Astrocyte (in vitro differentiated cells and primary cell): Measurements from ENCODE around the gene LRIG2. TPM values are rescaled to one million over a fixed set of nuclear protein-coding genes. Genes with fewer than 3 reads are reported as not detected.

Experiments
- DNase-seq: peaks from one replicate; pipeline ENCODE4 v3.0.0-alpha.2; 2010; ENCODE audit warnings: low read depth
- FAIRE-seq: peaks from 2 replicates; lab custom pipeline; 2011; peaks lifted over from hg19 to GRCh38; lab: Jason Lieb, UNC
- H2AFZ ChIP-seq: 2 replicates; pipeline ENCODE4 v1.6.0; 2012; ENCODE audit warnings: low read depth, low read length, inconsistent platforms
- H3K27ac ChIP-seq: 2 replicates; pipeline ENCODE4 v1.5.1; 2011; ENCODE audit warnings: low read depth, low read length, inconsistent platforms
- H3K27me3 ChIP-seq: 2 replicates; pipeline ENCODE4 v1.6.0; 2011; ENCODE audit warnings: low read length, inconsistent platforms; ENCODE audit not compliant: insufficient read depth
- H3K36me3 ChIP-seq: 2 replicates; pipeline ENCODE4 v1.5.1; 2011; ENCODE audit warnings: low read length, inconsistent platforms; ENCODE audit not compliant: insufficient read depth
- H3K4me1 ChIP-seq: 2 replicates; pipeline ENCODE4 v1.5.1; 2011; ENCODE audit warnings: low read length, inconsistent platforms; ENCODE audit not compliant: insufficient read depth
- H3K4me2 ChIP-seq: 2 replicates; pipeline ENCODE4 v1.6.0; 2012; ENCODE audit warnings: low read length, inconsistent platforms
- H3K4me3 ChIP-seq: 2 replicates; pipeline ENCODE4 v1.5.1; 2011; ENCODE audit warnings: low read depth, mild to moderate bottlenecking, low read length, inconsistent platforms; ENCODE audit not compliant: insufficient read depth
- H3K79me2 ChIP-seq: 2 replicates; pipeline ENCODE4 v1.6.0; 2012; ENCODE audit warnings: mild to moderate bottlenecking, low read length, inconsistent platforms; ENCODE audit not compliant: insufficient read depth
- H3K9ac ChIP-seq: 2 replicates; pipeline ENCODE4 v1.6.0; 2012; ENCODE audit warnings: mild to moderate bottlenecking, low read length, inconsistent platforms
- H3K9me3 ChIP-seq: 2 replicates; pipeline ENCODE4 v1.5.1; 2012; ENCODE audit warnings: low read depth, mild to moderate bottlenecking, low read length, inconsistent platforms; ENCODE audit not compliant: insufficient read depth
- H4K20me1 ChIP-seq: 2 replicates; pipeline ENCODE4 v1.6.0; 2012; ENCODE audit warnings: low read length, inconsistent platforms; ENCODE audit not compliant: insufficient read depth
- H3K27ac Mint-ChIP-seq: one replicate; pipeline ENCODE4 v1.8.0; 2021; ENCODE audit warnings: mild to moderate bottlenecking, mixed read lengths; ENCODE audit not compliant: unreplicated experiment
- H3K27me3 Mint-ChIP-seq: one replicate; pipeline ENCODE4 v1.8.0; 2021; ENCODE audit warnings: low read depth, mixed read lengths; ENCODE audit not compliant: unreplicated experiment
- H3K36me3 Mint-ChIP-seq: one replicate; pipeline ENCODE4 v1.8.0; 2021; ENCODE audit warnings: low read depth, mixed read lengths; ENCODE audit not compliant: unreplicated experiment
- H3K4me1 Mint-ChIP-seq: one replicate; pipeline ENCODE4 v1.8.0; 2021; ENCODE audit warnings: low read depth, mixed read lengths; ENCODE audit not compliant: unreplicated experiment
- H3K4me3 Mint-ChIP-seq: one replicate; pipeline ENCODE4 v1.8.0; 2021; ENCODE audit warnings: mild to moderate bottlenecking, moderate library complexity, mixed read lengths; ENCODE audit not compliant: unreplicated experiment
- H3K9me3 Mint-ChIP-seq: one replicate; pipeline ENCODE4 v1.8.0; 2021; ENCODE audit warnings: mild to moderate bottlenecking, mixed read lengths; ENCODE audit not compliant: unreplicated experiment
- EZH2 ChIP-seq: IDR thresholded peaks from 2 replicates; pipeline ENCODE4 v1.6.1; 2012; ENCODE audit warnings: mild to moderate bottlenecking, low read length, inconsistent platforms; ENCODE audit not compliant: insufficient read depth
- total RNA-seq: library from RNA; stranded (reverse); gene quantifications from 2 replicates; pipeline ENCODE4 v1.2.1, GENCODE V29; 2021
- TF ChIP-seq, protein P1 (sequence below): IDR thresholded peaks from 2 replicates; pipeline ENCODE4 v1.5.1; 2011; ENCODE audit warnings: low read depth, mild to moderate bottlenecking, inconsistent platforms, low read length, moderate library complexity; ENCODE audit not compliant: insufficient read depth

Gene LRIG2
- total RNA-seq, 1 donor from 2014 or later, result 14.2 TPM

DNA sequence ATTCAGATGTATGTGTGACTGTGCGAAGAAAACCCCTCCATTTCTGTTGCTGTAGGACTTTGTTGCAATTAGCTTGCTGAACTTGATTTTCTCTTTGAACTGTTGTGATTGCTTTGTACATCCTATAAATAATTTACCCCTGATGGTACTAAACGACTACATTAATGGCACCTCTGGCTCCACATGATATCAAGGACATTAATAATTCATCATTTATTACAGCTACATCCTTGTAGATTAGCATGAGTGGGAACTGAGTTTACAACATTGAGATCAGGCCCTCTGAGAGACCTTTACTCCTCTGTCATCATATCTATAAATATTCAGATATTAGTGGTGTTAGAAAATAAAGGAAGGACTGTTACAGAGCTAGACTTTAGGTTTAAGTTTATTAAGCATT is 13.5 kb downstream of the LRIG2 start:
- Histone ChIP-seq H3K36me3 (no peaks in the 10 kb centered on the region), H4K20me1 (peaks cover 45% of the 10 kb centered on the region), H3K27me3 (no peaks in the 10 kb centered on the region), H3K79me2 (peaks cover 86% of the 10 kb centered on the region), H2AFZ (no peak overlapping the region), H3K4me1 (no peaks in the 10 kb centered on the region), H3K9ac (no peak overlapping the region), H3K9me3 (no peaks in the 10 kb centered on the region), H3K4me3 (no peak overlapping the region), H3K4me2 (no peak overlapping the region), H3K27ac (no peak overlapping the region)
- Mint-ChIP-seq H3K9me3 (no peaks in the 10 kb centered on the region), H3K27ac (no peak overlapping the region), H3K4me1 (peaks cover 6% of the 10 kb centered on the region), H3K4me3 (no peak overlapping the region), H3K27me3 (no peaks in the 10 kb centered on the region), H3K36me3 (peaks cover 8% of the 10 kb centered on the region)
- FAIRE-seq (no peak), DNase-seq (no peak)
- TF ChIP-seq, protein P1, sequence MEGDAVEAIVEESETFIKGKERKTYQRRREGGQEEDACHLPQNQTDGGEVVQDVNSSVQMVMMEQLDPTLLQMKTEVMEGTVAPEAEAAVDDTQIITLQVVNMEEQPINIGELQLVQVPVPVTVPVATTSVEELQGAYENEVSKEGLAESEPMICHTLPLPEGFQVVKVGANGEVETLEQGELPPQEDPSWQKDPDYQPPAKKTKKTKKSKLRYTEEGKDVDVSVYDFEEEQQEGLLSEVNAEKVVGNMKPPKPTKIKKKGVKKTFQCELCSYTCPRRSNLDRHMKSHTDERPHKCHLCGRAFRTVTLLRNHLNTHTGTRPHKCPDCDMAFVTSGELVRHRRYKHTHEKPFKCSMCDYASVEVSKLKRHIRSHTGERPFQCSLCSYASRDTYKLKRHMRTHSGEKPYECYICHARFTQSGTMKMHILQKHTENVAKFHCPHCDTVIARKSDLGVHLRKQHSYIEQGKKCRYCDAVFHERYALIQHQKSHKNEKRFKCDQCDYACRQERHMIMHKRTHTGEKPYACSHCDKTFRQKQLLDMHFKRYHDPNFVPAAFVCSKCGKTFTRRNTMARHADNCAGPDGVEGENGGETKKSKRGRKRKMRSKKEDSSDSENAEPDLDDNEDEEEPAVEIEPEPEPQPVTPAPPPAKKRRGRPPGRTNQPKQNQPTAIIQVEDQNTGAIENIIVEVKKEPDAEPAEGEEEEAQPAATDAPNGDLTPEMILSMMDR, result no peak
- TF ChIP-seq EZH2, result no peak

DNA sequence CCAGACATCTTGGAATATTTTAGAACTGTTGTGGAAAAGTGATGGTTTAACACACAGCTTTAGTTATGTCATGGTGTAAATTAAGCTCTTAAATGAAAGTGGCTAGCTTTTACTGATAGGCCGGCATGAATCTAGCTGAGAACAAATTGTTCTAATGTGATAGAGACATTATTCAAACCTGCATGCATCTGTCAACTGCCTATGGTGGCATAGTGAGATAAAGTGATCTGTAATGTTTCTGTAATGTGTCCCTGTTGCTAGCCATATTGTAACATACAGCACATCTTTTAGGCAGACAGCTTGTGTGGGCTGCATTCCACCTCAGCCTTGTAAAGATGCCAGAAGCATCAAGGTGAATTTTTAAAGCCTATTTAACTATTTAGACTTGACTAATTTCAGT is 16.0 kb downstream of the LRIG2 start:
- no peak overlapping the region for H3K27ac ChIP-seq
- Mint-ChIP-seq H3K27ac (no peak overlapping the region), H3K9me3 (no peaks in the 10 kb centered on the region), H3K4me3 (no peak overlapping the region), H3K4me1 (peaks cover 6% of the 10 kb centered on the region), H3K36me3 (no peaks in the 10 kb centered on the region), H3K27me3 (no peaks in the 10 kb centered on the region)
- peak; percentile 25 for DNase-seq
- H4K20me1 ChIP-seq, result peaks cover 46% of the 10 kb centered on the region
- no peak for FAIRE-seq
- H3K4me2 ChIP-seq, result no peak overlapping the region
- peaks cover 9% of the 10 kb centered on the region for H3K36me3 ChIP-seq
- H3K27me3 ChIP-seq, result no peaks in the 10 kb centered on the region
- H3K4me1 ChIP-seq, result no peaks in the 10 kb centered on the region
- no peak for TF ChIP-seq EZH2
- no peaks in the 10 kb centered on the region for H3K9me3 ChIP-seq
- no peak overlapping the region for H2AFZ ChIP-seq
- no peak overlapping the region for H3K9ac ChIP-seq
- peaks cover 76% of the 10 kb centered on the region for H3K79me2 ChIP-seq
- H3K4me3 ChIP-seq, result no peak overlapping the region

DNA sequence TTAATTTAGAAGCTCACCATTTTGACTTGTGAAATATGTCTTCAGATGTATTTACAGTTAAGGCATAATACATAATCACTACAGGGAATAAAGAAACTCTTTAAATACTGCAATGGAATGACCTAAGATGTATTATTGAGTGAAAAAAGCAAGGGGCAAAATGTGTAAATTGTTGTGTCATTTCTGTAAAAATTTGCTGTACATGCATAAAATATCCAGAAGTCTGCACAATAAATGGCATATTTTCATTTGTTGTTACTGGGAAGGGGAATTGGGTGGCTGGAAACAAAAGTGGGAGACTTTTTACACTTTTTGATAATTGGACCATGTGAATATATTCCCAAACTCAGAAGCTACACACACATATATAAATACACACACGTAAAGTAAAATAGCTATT is 17.1 kb downstream of the LRIG2 start:
- TF ChIP-seq, protein P1, result no peak
- no peak for TF ChIP-seq EZH2
- H3K9me3 Mint-ChIP-seq, result no peaks in the 10 kb centered on the region
- Histone ChIP-seq H3K9ac (no peak overlapping the region), H3K9me3 (no peaks in the 10 kb centered on the region), H3K36me3 (peaks cover 16% of the 10 kb centered on the region), H3K79me2 (peaks cover 68% of the 10 kb centered on the region), H2AFZ (no peak overlapping the region), H4K20me1 (peaks cover 46% of the 10 kb centered on the region), H3K4me3 (no peak overlapping the region), H3K4me1 (no peaks in the 10 kb centered on the region), H3K4me2 (no peak overlapping the region), H3K27ac (no peak overlapping the region), H3K27me3 (no peaks in the 10 kb centered on the region)
- DNase-seq (no peak), FAIRE-seq (no peak)
- peaks cover 3% of the 10 kb centered on the region for H3K36me3 Mint-ChIP-seq
- H3K27me3 Mint-ChIP-seq, result no peaks in the 10 kb centered on the region
- H3K4me3 Mint-ChIP-seq, result no peak overlapping the region
- H3K4me1 Mint-ChIP-seq, result peaks cover 10% of the 10 kb centered on the region
- H3K27ac Mint-ChIP-seq, result no peak overlapping the region
